ENCODE data around the gene CDH13.

Gene CDH13

GRCh38 chr16:83622010-83622409 is 995.2 kb downstream of the CDH13 start:
- DNase-seq (ENCODE audit: low spot score) = no peak

GRCh38 chr16:83623091-83623730 is 996.4 kb downstream of the CDH13 start:
- no peak for DNase-seq (ENCODE audit: low spot score)

- no peak for DNase-seq (ENCODE audit: low spot score)
Measured at GRCh38 chr16:83623892-83624291, 997.1 kb downstream of the CDH13 start.

GRCh38 chr16:83624429-83625120 is 997.8 kb downstream of the CDH13 start:
- DNase-seq (ENCODE audit: low spot score) = no peak

- no peak for DNase-seq (ENCODE audit: low spot score)
Measured at GRCh38 chr16:83626204-83626603, 999.4 kb downstream of the CDH13 start.

GRCh38 chr16:83626676-83627075 is 999.9 kb downstream of the CDH13 start:
- no peak for DNase-seq (ENCODE audit: low spot score)

GRCh38 chr16:83627996-83628395 is 1001.2 kb downstream of the CDH13 start:
- no peak for DNase-seq (ENCODE audit: low spot score)

GRCh38 chr16:83629426-83629825 is 1002.7 kb downstream of the CDH13 start:
- no peak for DNase-seq (ENCODE audit: low spot score)

- DNase-seq (ENCODE audit: low spot score) = no peak
Measured at GRCh38 chr16:83629836-83630235, 1003.1 kb downstream of the CDH13 start.

GRCh38 chr16:83630979-83631378 is 1004.2 kb downstream of the CDH13 start:
- DNase-seq (ENCODE audit: low spot score) = no peak

- no peak for DNase-seq (ENCODE audit: low spot score)
Measured at GRCh38 chr16:83633286-83633685, 1006.5 kb downstream of the CDH13 start.

- no peak for DNase-seq (ENCODE audit: low spot score)
Measured at GRCh38 chr16:83648347-83648746, 1021.6 kb downstream of the CDH13 start.

GRCh38 chr16:83651871-83652270 is 1025.1 kb downstream of the CDH13 start:
- DNase-seq (ENCODE audit: low spot score) = no peak

- DNase-seq (ENCODE audit: low spot score) = no peak
Measured at GRCh38 chr16:83652943-83653342, 1026.2 kb downstream of the CDH13 start.

- DNase-seq (ENCODE audit: low spot score) = no peak
Measured at GRCh38 chr16:83653785-83654184, 1027.0 kb downstream of the CDH13 start.

GRCh38 chr16:83660282-83660681 is 1033.5 kb downstream of the CDH13 start:
- no peak for DNase-seq (ENCODE audit: low spot score)

GRCh38 chr16:83661656-83662055 is 1034.9 kb downstream of the CDH13 start:
- DNase-seq (ENCODE audit: low spot score) = no peak

- no peak for DNase-seq (ENCODE audit: low spot score)
Measured at GRCh38 chr16:83666449-83666848, 1039.7 kb downstream of the CDH13 start.

GRCh38 chr16:83669456-83669855 is 1042.7 kb downstream of the CDH13 start:
- DNase-seq (ENCODE audit: low spot score) = no peak

GRCh38 chr16:83674931-83675535 is 1048.3 kb downstream of the CDH13 start:
- no peak for DNase-seq (ENCODE audit: low spot score)

GRCh38 chr16:83676086-83676485 is 1049.3 kb downstream of the CDH13 start:
- DNase-seq (ENCODE audit: low spot score) = no peak

GRCh38 chr16:83680980-83681379 is 1054.2 kb downstream of the CDH13 start:
- DNase-seq (ENCODE audit: low spot score) = no peak

GRCh38 chr16:83681381-83681956 is 1054.7 kb downstream of the CDH13 start:
- no peak for DNase-seq (ENCODE audit: low spot score)
